ENCODE measurements around the gene CNTNAP2. TPM values are rescaled to one million over a fixed set of nuclear protein-coding genes. Genes with fewer than 3 reads are reported as not detected.

The CNTNAP2 gene
- total and polyA plus RNA-seq, 2 experiments from 2014 or later: not detected

DNA sequence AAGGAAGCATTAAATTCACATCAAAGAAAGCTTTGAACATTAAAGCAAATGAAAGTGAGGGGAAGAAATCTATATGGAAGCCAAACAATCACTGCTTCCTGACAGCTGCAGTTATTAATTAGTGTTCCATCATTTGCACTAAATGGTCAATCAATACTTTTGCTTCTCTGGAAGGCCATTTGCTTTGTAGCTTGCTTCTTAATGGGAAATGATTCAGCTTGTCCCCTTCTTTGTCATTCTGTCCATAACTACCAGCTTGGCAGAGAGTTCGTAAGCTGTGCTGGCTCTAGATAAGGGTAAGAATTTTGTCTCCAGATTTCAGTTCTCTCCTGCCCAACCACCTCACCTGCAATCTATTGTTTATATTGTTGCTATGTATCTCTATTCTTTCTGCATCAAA lies 596.6 kb downstream of the CNTNAP2 start:
- H3K9ac ChIP-seq: no peak overlapping the region
- H3K9me2 ChIP-seq (ENCODE audit: insufficient read depth): no peaks in the 10 kb centered on the region
- H3K4me3 ChIP-seq: no peak overlapping the region
- in situ Hi-C loops (cut with MboI): no loop called here
- no peak overlapping the region for H2AFZ ChIP-seq
- H3F3A ChIP-seq (ENCODE audit: insufficient read depth): no peaks in the 10 kb centered on the region
- no peak overlapping the region for H3K4me2 ChIP-seq (ENCODE audit: unreplicated experiment)
- no peaks in the 10 kb centered on the region for H3K9me3 ChIP-seq (ENCODE audit: low read depth)
- H3K36me3 ChIP-seq (ENCODE audit: low read depth): no peaks in the 10 kb centered on the region
- no peak for DNase-seq
- no peak overlapping the region for H3K27ac ChIP-seq
- 9 to 12% methylated on average over 1 of the region's 1 CpG for WGBS, 2 experiments (ENCODE audit: low coverage in 1 of 2, low lambda C conversion rate in 2 of 2, missing lambda C conversion rate in 2 of 2)
- no peaks in the 10 kb centered on the region for H3K4me1 ChIP-seq (ENCODE audit: insufficient read depth)
- H3K27me3 ChIP-seq (replicated peaks; ENCODE audit: insufficient read depth): no peaks in the 10 kb centered on the region
- H4K20me1 ChIP-seq (ENCODE audit: insufficient read depth): no peaks in the 10 kb centered on the region
- H3K79me2 ChIP-seq (ENCODE audit: insufficient read depth): no peaks in the 10 kb centered on the region
- no peak for TF ChIP-seq EZH2 (IDR thresholded peaks at IDR 0.05; ENCODE audit: insufficient read depth, poor library complexity, severe bottlenecking)
- no peak for TF ChIP-seq EZH2phosphoT487 (IDR thresholded peaks at IDR 0.05; ENCODE audit: insufficient read depth, low read depth)

DNA sequence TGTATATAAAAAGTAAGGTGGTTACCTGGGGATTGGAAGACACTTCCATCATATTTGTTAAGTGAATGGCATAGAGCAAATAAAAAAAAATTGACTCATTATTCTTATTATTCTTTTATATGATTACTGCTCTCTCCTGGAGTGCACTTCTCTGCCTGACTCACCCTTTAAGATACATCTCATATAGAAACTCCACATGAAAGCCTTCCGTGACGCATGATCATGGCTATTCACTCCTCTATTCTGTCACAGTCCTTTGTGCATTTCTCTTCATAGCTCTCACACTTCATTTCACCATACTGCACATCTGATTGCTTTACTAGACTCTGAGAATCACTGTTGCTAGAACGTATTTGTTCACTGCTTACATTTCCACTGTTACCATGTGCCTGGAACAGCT lies 597.3 kb downstream of the CNTNAP2 start:
- Histone ChIP-seq H3K4me3 (no peak overlapping the region), H3K27ac (no peak overlapping the region), H4K20me1 (ENCODE audit: insufficient read depth) (no peaks in the 10 kb centered on the region), H3K27me3 (replicated peaks; ENCODE audit: insufficient read depth) (no peaks in the 10 kb centered on the region), H3F3A (ENCODE audit: insufficient read depth) (no peaks in the 10 kb centered on the region), H3K36me3 (ENCODE audit: low read depth) (no peaks in the 10 kb centered on the region), H2AFZ (no peak overlapping the region), H3K9me3 (ENCODE audit: low read depth) (no peaks in the 10 kb centered on the region), H3K4me2 (ENCODE audit: unreplicated experiment) (no peak overlapping the region), H3K79me2 (ENCODE audit: insufficient read depth) (no peaks in the 10 kb centered on the region), H3K4me1 (ENCODE audit: insufficient read depth) (no peaks in the 10 kb centered on the region), H3K9ac (no peak overlapping the region), H3K9me2 (ENCODE audit: insufficient read depth) (no peaks in the 10 kb centered on the region)
- WGBS, 2 experiments (ENCODE audit: low coverage in 1 of 2, low lambda C conversion rate in 2 of 2, missing lambda C conversion rate in 2 of 2): 19 to 26% methylated on average over 3 of the region's 3 CpGs
- DNase-seq: no peak
- TF ChIP-seq EZH2 (IDR thresholded peaks at IDR 0.05; ENCODE audit: insufficient read depth, poor library complexity, severe bottlenecking) (no peak), EZH2phosphoT487 (IDR thresholded peaks at IDR 0.05; ENCODE audit: insufficient read depth, low read depth) (no peak)
- in situ Hi-C loops (cut with MboI): no loop called here

DNA sequence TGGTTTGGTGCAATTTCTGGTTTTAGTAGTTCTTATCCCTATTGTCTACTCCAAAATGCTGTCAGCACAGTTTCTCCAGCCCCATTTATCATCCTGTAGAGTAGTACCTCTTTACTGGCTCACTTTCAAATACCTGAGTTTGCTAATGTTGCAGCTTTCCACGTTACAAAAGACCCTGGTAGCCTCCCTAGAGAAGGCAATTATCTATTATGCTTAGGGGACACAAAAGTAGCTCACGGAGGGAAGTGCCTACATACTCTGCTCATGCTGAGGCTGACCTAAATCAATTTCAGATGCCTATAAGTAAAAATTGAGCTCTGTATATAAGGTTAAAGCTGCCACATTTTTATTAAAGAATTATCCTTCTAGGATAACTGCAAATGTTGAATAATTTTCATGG lies 603.6 kb downstream of the CNTNAP2 start:
- Histone ChIP-seq H3K79me2 (ENCODE audit: insufficient read depth) (no peaks in the 10 kb centered on the region), H3K9me2 (ENCODE audit: insufficient read depth) (no peaks in the 10 kb centered on the region), H3K27me3 (replicated peaks; ENCODE audit: insufficient read depth) (no peaks in the 10 kb centered on the region), H3K36me3 (ENCODE audit: low read depth) (no peaks in the 10 kb centered on the region), H3K9me3 (ENCODE audit: low read depth) (no peaks in the 10 kb centered on the region), H3K9ac (no peak overlapping the region), H4K20me1 (ENCODE audit: insufficient read depth) (no peaks in the 10 kb centered on the region), H3K27ac (no peak overlapping the region), H3F3A (ENCODE audit: insufficient read depth) (no peaks in the 10 kb centered on the region), H3K4me2 (ENCODE audit: unreplicated experiment) (no peak overlapping the region), H3K4me1 (ENCODE audit: insufficient read depth) (no peaks in the 10 kb centered on the region), H2AFZ (no peak overlapping the region), H3K4me3 (no peak overlapping the region)
- no peak for DNase-seq
- TF ChIP-seq EZH2phosphoT487 (IDR thresholded peaks at IDR 0.05; ENCODE audit: insufficient read depth, low read depth) (no peak), EZH2 (IDR thresholded peaks at IDR 0.05; ENCODE audit: insufficient read depth, poor library complexity, severe bottlenecking) (no peak)
- WGBS, 2 experiments (ENCODE audit: low coverage in 1 of 2, low lambda C conversion rate in 2 of 2, missing lambda C conversion rate in 2 of 2): 3% methylated on average over 2 of the region's 2 CpGs
- in situ Hi-C loops (cut with MboI): no loop called here

DNA sequence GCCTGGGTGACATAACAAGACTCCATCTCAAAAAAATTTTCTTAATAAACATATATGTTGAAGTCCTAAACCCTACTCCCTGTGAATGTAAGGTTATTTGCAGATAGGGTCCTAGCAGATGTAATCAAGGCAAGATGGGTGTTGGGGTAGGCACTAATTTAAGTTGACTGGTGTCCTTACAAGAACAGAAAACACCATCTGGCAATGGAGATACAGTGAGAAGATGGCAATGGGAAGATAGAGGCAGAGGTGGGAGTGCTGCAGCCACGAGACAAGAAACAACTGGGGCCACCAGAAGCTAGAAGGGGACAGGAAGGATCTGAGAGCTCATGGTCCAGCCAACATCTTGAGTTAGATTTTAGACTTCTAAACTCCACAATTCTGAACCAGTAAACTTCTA lies 606.4 kb downstream of the CNTNAP2 start:
- no peak overlapping the region for H3K27ac ChIP-seq
- no peak overlapping the region for H3K9ac ChIP-seq
- no peak for TF ChIP-seq EZH2phosphoT487 (IDR thresholded peaks at IDR 0.05; ENCODE audit: insufficient read depth, low read depth)
- no peak for TF ChIP-seq EZH2 (IDR thresholded peaks at IDR 0.05; ENCODE audit: insufficient read depth, poor library complexity, severe bottlenecking)
- H3K79me2 ChIP-seq (ENCODE audit: insufficient read depth): no peaks in the 10 kb centered on the region
- WGBS, 2 experiments (ENCODE audit: low coverage in 1 of 2, low lambda C conversion rate in 2 of 2, missing lambda C conversion rate in 2 of 2): 0% methylated on average over 1 of the region's 1 CpG
- H3K4me1 ChIP-seq (ENCODE audit: insufficient read depth): no peaks in the 10 kb centered on the region
- no peak overlapping the region for H2AFZ ChIP-seq
- H3K4me3 ChIP-seq: no peak overlapping the region
- no peaks in the 10 kb centered on the region for H3K27me3 ChIP-seq (replicated peaks; ENCODE audit: insufficient read depth)
- no peaks in the 10 kb centered on the region for H3K9me2 ChIP-seq (ENCODE audit: insufficient read depth)
- no peaks in the 10 kb centered on the region for H3K36me3 ChIP-seq (ENCODE audit: low read depth)
- H3K9me3 ChIP-seq (ENCODE audit: low read depth): no peaks in the 10 kb centered on the region
- H3K4me2 ChIP-seq (ENCODE audit: unreplicated experiment): no peak overlapping the region
- no peak for DNase-seq
- in situ Hi-C loops (cut with MboI): no loop called here
- H4K20me1 ChIP-seq (ENCODE audit: insufficient read depth): no peaks in the 10 kb centered on the region
- H3F3A ChIP-seq (ENCODE audit: insufficient read depth): no peaks in the 10 kb centered on the region

DNA sequence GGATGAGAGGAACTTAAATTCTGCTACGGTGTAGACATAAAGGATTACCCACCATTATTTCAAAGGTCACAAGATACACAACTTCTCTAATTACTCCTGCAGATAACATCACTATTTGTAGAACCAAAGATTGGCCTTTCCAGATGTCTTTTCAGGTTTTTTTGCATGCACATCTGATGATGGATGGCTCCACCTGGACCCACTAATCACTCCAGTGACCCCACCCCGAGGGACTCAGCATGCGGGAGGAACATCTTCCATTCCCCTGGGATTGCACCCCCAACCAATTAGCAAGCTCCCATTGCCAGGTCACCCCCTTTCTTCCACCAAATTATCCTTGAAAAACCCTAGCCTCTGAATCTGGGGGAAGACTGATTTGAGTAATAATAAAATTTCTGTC lies 608.9 kb downstream of the CNTNAP2 start:
- Histone ChIP-seq H2AFZ (no peak overlapping the region), H3K36me3 (ENCODE audit: low read depth) (no peaks in the 10 kb centered on the region), H3F3A (ENCODE audit: insufficient read depth) (no peaks in the 10 kb centered on the region), H3K4me1 (ENCODE audit: insufficient read depth) (no peaks in the 10 kb centered on the region), H4K20me1 (ENCODE audit: insufficient read depth) (no peaks in the 10 kb centered on the region), H3K79me2 (ENCODE audit: insufficient read depth) (no peaks in the 10 kb centered on the region), H3K9me3 (ENCODE audit: low read depth) (no peaks in the 10 kb centered on the region), H3K4me2 (ENCODE audit: unreplicated experiment) (no peak overlapping the region), H3K9ac (no peak overlapping the region), H3K27me3 (replicated peaks; ENCODE audit: insufficient read depth) (no peaks in the 10 kb centered on the region), H3K9me2 (ENCODE audit: insufficient read depth) (no peaks in the 10 kb centered on the region), H3K27ac (no peak overlapping the region), H3K4me3 (no peak overlapping the region)
- no peak for TF ChIP-seq EZH2 (IDR thresholded peaks at IDR 0.05; ENCODE audit: insufficient read depth, poor library complexity, severe bottlenecking)
- TF ChIP-seq EZH2phosphoT487 (IDR thresholded peaks at IDR 0.05; ENCODE audit: insufficient read depth, low read depth): no peak
- WGBS, 2 experiments (ENCODE audit: low coverage in 1 of 2, low lambda C conversion rate in 2 of 2, missing lambda C conversion rate in 2 of 2): 8 to 24% methylated on average over 3 of the region's 3 CpGs
- DNase-seq: no peak
- in situ Hi-C loops (cut with MboI): no loop called here

Data from GM23248 (cell line).